GM18868 (cell line): ENCODE data around the gene RPL13.

Experiments
- ATAC-seq: cut with Tn5 transposase; IDR thresholded peaks from one replicate; pipeline ENCODE4 v1.9.1; 2021; ENCODE audit warnings: mild to moderate bottlenecking, moderate library complexity; ENCODE audit not compliant: unreplicated experiment

Gene RPL13

GRCh38 chr16:89596061-89596689, 35.7 kb downstream of the RPL13 start:
- no peak for ATAC-seq

- no peak for ATAC-seq
Observed at GRCh38 chr16:89596957-89597649, 36.6 kb downstream of the RPL13 start.

- ATAC-seq = no peak
Observed at GRCh38 chr16:89598199-89598598, 37.7 kb downstream of the RPL13 start.

- no peak for ATAC-seq
Observed at GRCh38 chr16:89599451-89599858, 39.0 kb downstream of the RPL13 start.

- ATAC-seq = no peak
Observed at GRCh38 chr16:89599902-89600301, 39.4 kb downstream of the RPL13 start.

GRCh38 chr16:89600427-89600826, 39.9 kb downstream of the RPL13 start:
- no peak for ATAC-seq

- no peak for ATAC-seq
Observed at GRCh38 chr16:89600956-89601355, 40.5 kb downstream of the RPL13 start.

- ATAC-seq = no peak
Observed at GRCh38 chr16:89601906-89602272, 41.4 kb downstream of the RPL13 start.

- ATAC-seq = no peak
Observed at GRCh38 chr16:89602273-89602951, 41.9 kb downstream of the RPL13 start.

- no peak for ATAC-seq
Observed at GRCh38 chr16:89602952-89603590, 42.6 kb downstream of the RPL13 start.

GRCh38 chr16:89604764-89605163, 44.3 kb downstream of the RPL13 start:
- ATAC-seq = no peak

GRCh38 chr16:89605186-89605970, 44.9 kb downstream of the RPL13 start:
- no peak for ATAC-seq

- ATAC-seq = no peak
Observed at GRCh38 chr16:89606006-89606405, 45.5 kb downstream of the RPL13 start.

GRCh38 chr16:89607453-89607852, 47.0 kb downstream of the RPL13 start:
- no peak for ATAC-seq

- no peak for ATAC-seq
Observed at GRCh38 chr16:89607937-89608740, 47.7 kb downstream of the RPL13 start.

GRCh38 chr16:89610108-89610453, 49.6 kb downstream of the RPL13 start:
- no peak for ATAC-seq

- no peak for ATAC-seq
Observed at GRCh38 chr16:89612415-89613166, 52.1 kb downstream of the RPL13 start.

- no peak for ATAC-seq
Observed at GRCh38 chr16:89613231-89613953, 52.9 kb downstream of the RPL13 start, which contains the start of gene DPEP1. DPEP1 (plus strand) TSS chr16:89613642; CDS start chr16:89630411, 16,769 bp downstream.
